ENCODE results near the gene PLXDC2.

DNA sequence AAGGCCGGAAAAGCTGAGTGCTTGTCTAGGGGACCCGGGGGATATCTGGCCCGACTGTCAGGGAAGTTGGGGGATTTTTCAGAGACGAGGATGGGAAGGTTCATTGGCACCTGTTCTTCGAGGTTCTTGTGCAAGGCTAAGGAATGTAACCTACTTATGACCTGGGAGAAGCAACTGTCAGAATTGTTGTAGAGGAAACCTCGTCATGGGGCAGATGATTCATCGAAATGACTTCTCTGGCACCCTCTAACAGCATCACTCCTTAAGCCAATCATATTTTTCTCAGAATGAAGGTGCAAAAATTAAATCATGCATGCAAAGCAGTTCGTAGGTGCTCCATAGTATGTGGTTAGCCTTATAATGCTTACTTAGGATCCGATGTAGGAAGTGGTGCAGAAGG is 58.6 kb downstream of the PLXDC2 start:
- TF ChIP-seq, protein P1, sequence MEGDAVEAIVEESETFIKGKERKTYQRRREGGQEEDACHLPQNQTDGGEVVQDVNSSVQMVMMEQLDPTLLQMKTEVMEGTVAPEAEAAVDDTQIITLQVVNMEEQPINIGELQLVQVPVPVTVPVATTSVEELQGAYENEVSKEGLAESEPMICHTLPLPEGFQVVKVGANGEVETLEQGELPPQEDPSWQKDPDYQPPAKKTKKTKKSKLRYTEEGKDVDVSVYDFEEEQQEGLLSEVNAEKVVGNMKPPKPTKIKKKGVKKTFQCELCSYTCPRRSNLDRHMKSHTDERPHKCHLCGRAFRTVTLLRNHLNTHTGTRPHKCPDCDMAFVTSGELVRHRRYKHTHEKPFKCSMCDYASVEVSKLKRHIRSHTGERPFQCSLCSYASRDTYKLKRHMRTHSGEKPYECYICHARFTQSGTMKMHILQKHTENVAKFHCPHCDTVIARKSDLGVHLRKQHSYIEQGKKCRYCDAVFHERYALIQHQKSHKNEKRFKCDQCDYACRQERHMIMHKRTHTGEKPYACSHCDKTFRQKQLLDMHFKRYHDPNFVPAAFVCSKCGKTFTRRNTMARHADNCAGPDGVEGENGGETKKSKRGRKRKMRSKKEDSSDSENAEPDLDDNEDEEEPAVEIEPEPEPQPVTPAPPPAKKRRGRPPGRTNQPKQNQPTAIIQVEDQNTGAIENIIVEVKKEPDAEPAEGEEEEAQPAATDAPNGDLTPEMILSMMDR (IDR thresholded peaks at IDR 0.05), result no peak
- TF ChIP-seq POLR2A (IDR thresholded peaks at IDR 0.05), result no peak

Measured in heart left ventricle (tissue), 13 donors.